Measurements from ENCODE around the gene MEI1.
A peak's percentile ranks its signal among the peaks of the same experiment; 100 is the strongest.
"Not testable (repeated sequence)": the region's sequence is repeated elsewhere in the genome, so short reads cannot be mapped to it uniquely, and the experiment has no call there.

The MEI1 gene

GRCh38 chr22:41699264-41700107 lies at the start of gene MEI1:
MEI1 (plus strand) TSS chr22:41699503; CDS start chr22:41699539, 36 bp downstream.
- peak; percentile 93 for DNase-seq

GRCh38 chr22:41650229-41650628 lies 49.1 kb upstream of the MEI1 start:
- no peak for DNase-seq

GRCh38 chr22:41650821-41651220 lies 48.5 kb upstream of the MEI1 start:
- DNase-seq = no peak

GRCh38 chr22:41654322-41654721 lies 45.0 kb upstream of the MEI1 start:
- no peak for DNase-seq

GRCh38 chr22:41656556-41656955 lies 42.7 kb upstream of the MEI1 start:
- no peak for DNase-seq

GRCh38 chr22:41657709-41658108 lies 41.6 kb upstream of the MEI1 start:
- DNase-seq = no peak

- no peak for DNase-seq
These were observed 40.4 kb upstream of the MEI1 start for GRCh38 chr22:41658869-41659268.

GRCh38 chr22:41659941-41660340 lies 39.4 kb upstream of the MEI1 start:
- DNase-seq = no peak

- no peak for DNase-seq
These were observed 38.9 kb upstream of the MEI1 start for GRCh38 chr22:41660416-41660815.

- DNase-seq = no peak
These were observed 38.2 kb upstream of the MEI1 start for GRCh38 chr22:41661088-41661487.

- DNase-seq = no peak
These were observed 37.6 kb upstream of the MEI1 start for GRCh38 chr22:41661713-41662112.

GRCh38 chr22:41663594-41663993 lies 35.7 kb upstream of the MEI1 start:
- DNase-seq = not testable (repeated sequence)

GRCh38 chr22:41664490-41664889 lies 34.8 kb upstream of the MEI1 start:
- no peak for DNase-seq

- no peak for DNase-seq
These were observed 34.4 kb upstream of the MEI1 start for GRCh38 chr22:41664951-41665350.

GRCh38 chr22:41668971-41669911 lies 30.1 kb upstream of the MEI1 start:
- no peak for DNase-seq

GRCh38 chr22:41672096-41672495 lies 27.2 kb upstream of the MEI1 start:
- not testable (repeated sequence) for DNase-seq

GRCh38 chr22:41672780-41673509 lies 26.4 kb upstream of the MEI1 start:
- DNase-seq = no peak

- no peak for DNase-seq
These were observed 24.4 kb upstream of the MEI1 start for GRCh38 chr22:41674846-41675340.

GRCh38 chr22:41676134-41676533 lies 23.2 kb upstream of the MEI1 start:
- no peak for DNase-seq

- no peak for DNase-seq
These were observed 17.7 kb upstream of the MEI1 start for GRCh38 chr22:41681616-41682015.

GRCh38 chr22:41682033-41682807 lies 17.1 kb upstream of the MEI1 start:
- DNase-seq = peak; percentile 84

- DNase-seq = no peak
These were observed 16.3 kb upstream of the MEI1 start for GRCh38 chr22:41683052-41683451.
